ENCODE results near the gene TMED9.

- TF ChIP-seq POLR2A (IDR thresholded peaks at IDR 0.05; ENCODE audit: low read length) (no peak), GATA1 (IDR thresholded peaks at IDR 0.05; ENCODE audit: low read depth, low read length) (no peak)
Observed at GRCh38 chr5:177555228-177555627, 36.8 kb upstream of the TMED9 start.

Data from erythroblast (primary cell).